Upper lobe of left lung (tissue), 4 donors: Measurements from ENCODE around the gene C15orf61.

Source experiments
- POLR2A ChIP-seq, 4 donors: fragments of 450-650 bp; IDR thresholded peaks; one replicate each; pipeline ENCODE4 v1.5.1; 2016 to 2017; ENCODE audit warnings: antibody characterized with exemption in 4 of 4, mild to moderate bottlenecking in 2 of 4
- TF ChIP-seq, protein P1 (sequence below), 6 experiments: fragments of 450-650 bp in 4 of 6; fragments of 200-600 bp in 2 of 6; sonication (generic) in 2 of 6; IDR thresholded peaks; one replicate each; pipeline ENCODE4 v1.5.1; 2016 to 2019; ENCODE audit warnings: antibody characterized with exemption in 6 of 6

DNA sequence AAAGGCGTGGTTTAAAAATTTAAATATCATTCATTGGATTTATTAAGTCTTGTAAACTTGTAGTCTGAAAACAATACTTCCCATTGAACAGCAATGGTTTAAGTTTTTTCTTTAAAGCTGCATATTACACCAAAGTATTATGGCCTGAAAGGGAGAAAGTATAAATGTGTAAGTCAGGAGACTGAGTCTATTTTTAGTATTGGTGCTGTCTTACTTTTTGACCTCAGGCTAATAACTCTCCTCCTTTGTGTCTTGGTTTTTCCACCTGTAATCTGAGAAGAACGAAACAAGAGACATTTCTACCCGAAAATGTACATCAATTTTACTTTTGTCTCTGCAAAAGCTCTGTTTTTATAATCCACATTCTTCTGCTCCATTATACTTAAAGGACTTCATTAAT lies 7.6 kb downstream of the C15orf61 start:
- no peak for TF ChIP-seq POLR2A (IDR thresholded peaks at IDR 0.05)
- TF ChIP-seq, protein P1, sequence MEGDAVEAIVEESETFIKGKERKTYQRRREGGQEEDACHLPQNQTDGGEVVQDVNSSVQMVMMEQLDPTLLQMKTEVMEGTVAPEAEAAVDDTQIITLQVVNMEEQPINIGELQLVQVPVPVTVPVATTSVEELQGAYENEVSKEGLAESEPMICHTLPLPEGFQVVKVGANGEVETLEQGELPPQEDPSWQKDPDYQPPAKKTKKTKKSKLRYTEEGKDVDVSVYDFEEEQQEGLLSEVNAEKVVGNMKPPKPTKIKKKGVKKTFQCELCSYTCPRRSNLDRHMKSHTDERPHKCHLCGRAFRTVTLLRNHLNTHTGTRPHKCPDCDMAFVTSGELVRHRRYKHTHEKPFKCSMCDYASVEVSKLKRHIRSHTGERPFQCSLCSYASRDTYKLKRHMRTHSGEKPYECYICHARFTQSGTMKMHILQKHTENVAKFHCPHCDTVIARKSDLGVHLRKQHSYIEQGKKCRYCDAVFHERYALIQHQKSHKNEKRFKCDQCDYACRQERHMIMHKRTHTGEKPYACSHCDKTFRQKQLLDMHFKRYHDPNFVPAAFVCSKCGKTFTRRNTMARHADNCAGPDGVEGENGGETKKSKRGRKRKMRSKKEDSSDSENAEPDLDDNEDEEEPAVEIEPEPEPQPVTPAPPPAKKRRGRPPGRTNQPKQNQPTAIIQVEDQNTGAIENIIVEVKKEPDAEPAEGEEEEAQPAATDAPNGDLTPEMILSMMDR (IDR thresholded peaks at IDR 0.05): no peak
